ENCODE results near the gene ACAA1.

Gene ACAA1

GRCh38 chr3:38122712-38123290 is 14.1 kb downstream of the ACAA1 start:
- no peak overlapping the region for H3K4me3 ChIP-seq (replicated peaks; ENCODE audit: low read depth, low read length)
- no peak for DNase-seq (ENCODE audit: low read depth)
- TF ChIP-seq, protein P1, sequence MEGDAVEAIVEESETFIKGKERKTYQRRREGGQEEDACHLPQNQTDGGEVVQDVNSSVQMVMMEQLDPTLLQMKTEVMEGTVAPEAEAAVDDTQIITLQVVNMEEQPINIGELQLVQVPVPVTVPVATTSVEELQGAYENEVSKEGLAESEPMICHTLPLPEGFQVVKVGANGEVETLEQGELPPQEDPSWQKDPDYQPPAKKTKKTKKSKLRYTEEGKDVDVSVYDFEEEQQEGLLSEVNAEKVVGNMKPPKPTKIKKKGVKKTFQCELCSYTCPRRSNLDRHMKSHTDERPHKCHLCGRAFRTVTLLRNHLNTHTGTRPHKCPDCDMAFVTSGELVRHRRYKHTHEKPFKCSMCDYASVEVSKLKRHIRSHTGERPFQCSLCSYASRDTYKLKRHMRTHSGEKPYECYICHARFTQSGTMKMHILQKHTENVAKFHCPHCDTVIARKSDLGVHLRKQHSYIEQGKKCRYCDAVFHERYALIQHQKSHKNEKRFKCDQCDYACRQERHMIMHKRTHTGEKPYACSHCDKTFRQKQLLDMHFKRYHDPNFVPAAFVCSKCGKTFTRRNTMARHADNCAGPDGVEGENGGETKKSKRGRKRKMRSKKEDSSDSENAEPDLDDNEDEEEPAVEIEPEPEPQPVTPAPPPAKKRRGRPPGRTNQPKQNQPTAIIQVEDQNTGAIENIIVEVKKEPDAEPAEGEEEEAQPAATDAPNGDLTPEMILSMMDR (IDR thresholded peaks at IDR 0.05; ENCODE audit: low read length, missing control alignments) = no peak

DNA sequence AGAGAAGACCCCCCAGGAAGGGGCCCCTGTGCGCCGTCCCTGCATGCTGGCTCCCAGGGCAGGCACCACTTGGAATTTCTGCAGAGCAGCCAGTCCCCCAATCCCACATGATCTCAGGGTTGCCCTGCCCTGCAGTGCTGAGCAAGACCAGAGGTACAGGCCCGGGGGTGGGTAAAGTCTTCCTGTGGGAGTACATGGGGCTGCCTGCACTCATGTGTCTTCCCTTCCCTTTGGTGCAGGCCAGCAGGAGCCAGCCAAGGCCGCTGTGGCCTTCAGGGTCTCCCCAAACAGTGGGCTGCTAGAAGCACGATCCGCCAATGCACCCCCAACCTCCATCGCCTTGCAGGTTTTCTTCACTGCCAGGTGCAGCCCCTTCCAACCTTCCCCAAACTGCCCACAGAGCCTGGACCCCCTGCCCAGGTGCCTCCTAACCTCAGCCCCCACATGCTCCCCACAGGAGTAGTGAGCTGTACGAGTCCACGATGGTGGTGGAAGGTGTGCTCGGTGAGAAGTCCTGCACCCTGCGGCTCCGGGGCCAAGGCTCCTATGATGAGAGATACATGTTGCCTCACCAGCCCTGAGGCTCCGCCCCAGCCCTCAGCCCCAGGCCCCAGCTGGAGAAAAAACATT is 15.0 kb downstream of the ACAA1 start:
- no peak overlapping the region for H3K4me3 ChIP-seq (replicated peaks; ENCODE audit: low read depth, low read length)
- TF ChIP-seq, protein P1 (IDR thresholded peaks at IDR 0.05; ENCODE audit: low read length, missing control alignments) = no peak
- DNase-seq (ENCODE audit: low read depth) = no peak

GRCh38 chr3:38121451-38121831 is 15.5 kb downstream of the ACAA1 start:
- no peak overlapping the region for H3K4me3 ChIP-seq (replicated peaks; ENCODE audit: low read depth, low read length)
- DNase-seq (ENCODE audit: low read depth) = no peak
- TF ChIP-seq, protein P1 (IDR thresholded peaks at IDR 0.05; ENCODE audit: low read length, missing control alignments) = no peak

GRCh38 chr3:38120693-38121450 is 16.1 kb downstream of the ACAA1 start:
- DNase-seq (ENCODE audit: low read depth) = no peak
- H3K4me3 ChIP-seq (replicated peaks; ENCODE audit: low read depth, low read length) = no peak overlapping the region
- TF ChIP-seq, protein P1 (IDR thresholded peaks at IDR 0.05; ENCODE audit: low read length, missing control alignments) = no peak

- DNase-seq (ENCODE audit: low read depth) = no peak
- TF ChIP-seq, protein P1 (IDR thresholded peaks at IDR 0.05; ENCODE audit: low read length, missing control alignments) = no peak
- no peak overlapping the region for H3K4me3 ChIP-seq (replicated peaks; ENCODE audit: low read depth, low read length)
Measured at GRCh38 chr3:38119821-38120692, 16.9 kb downstream of the ACAA1 start.

DNA sequence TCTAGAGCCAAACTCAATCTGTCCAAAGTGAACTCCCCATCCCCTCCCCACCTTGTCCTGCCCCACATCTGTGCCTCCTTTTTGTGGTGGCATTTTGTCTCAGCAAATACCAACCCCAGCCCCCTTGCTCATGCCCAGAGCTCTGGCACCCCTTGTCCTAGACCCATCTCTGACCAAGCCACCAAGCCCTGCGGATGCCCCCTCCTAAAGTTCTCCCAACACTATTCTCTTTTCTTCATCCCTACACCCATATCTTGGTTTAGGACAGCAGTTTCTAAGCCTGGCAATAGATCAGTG is 17.7 kb downstream of the ACAA1 start:
- TF ChIP-seq, protein P1 (IDR thresholded peaks at IDR 0.05; ENCODE audit: low read length, missing control alignments) = no peak
- H3K4me3 ChIP-seq (replicated peaks; ENCODE audit: low read depth, low read length) = no peak overlapping the region
- no peak for DNase-seq (ENCODE audit: low read depth)

Measured in fibroblast of pulmonary artery (primary cell).